ENCODE results near the gene DUSP8. TPM values are rescaled to one million over a fixed set of nuclear protein-coding genes. Genes with fewer than 3 reads are reported as not detected.

The DUSP8 gene
- total RNA-seq, 2 donors from 2014 or later = 4.7 to 7.0 TPM

GRCh38 chr11:1523779-1524178 lies 48.3 kb downstream of the DUSP8 start:
- H3K27me3 Mint-ChIP-seq (ENCODE audit: insufficient read depth) = no peaks in the 10 kb centered on the region
- H3K9ac ChIP-seq (ENCODE audit: extremely low read depth, low read length, poor library complexity, severe bottlenecking) = no peak overlapping the region

GRCh38 chr11:1523077-1523476 lies 49.0 kb downstream of the DUSP8 start:
- H3K9me3 Mint-ChIP-seq = no peaks in the 10 kb centered on the region
- H3K27me3 ChIP-seq (ENCODE audit: control insufficient read depth, insufficient read depth, low read length, poor library complexity, severe bottlenecking) = no peaks in the 10 kb centered on the region

More at GRCh38 chr11:1523779-1524178, 48.3 kb downstream of the DUSP8 start:
- Histone ChIP-seq H3K9me3 (ENCODE audit: control insufficient read depth, low read length) (no peaks in the 10 kb centered on the region), H3K4me1 (ENCODE audit: control insufficient read depth, insufficient read depth, low read length) (no peaks in the 10 kb centered on the region), H3K4me3 (ENCODE audit: low read length) (no peak overlapping the region), H3K27me3 (ENCODE audit: control insufficient read depth, insufficient read depth, low read length, poor library complexity, severe bottlenecking) (no peaks in the 10 kb centered on the region), H3K27ac (ENCODE audit: low read depth, low read length) (no peak overlapping the region), H3K36me3 (ENCODE audit: control insufficient read depth, insufficient read depth, low read length) (no peaks in the 10 kb centered on the region)
- no peak for DNase-seq
- no peaks in the 10 kb centered on the region for H3K36me3 Mint-ChIP-seq (ENCODE audit: low read depth)
- H3K9me3 Mint-ChIP-seq = no peaks in the 10 kb centered on the region
- peak overlapping the region; percentile 35 for H3K27ac Mint-ChIP-seq
- H3K4me3 Mint-ChIP-seq = no peak overlapping the region
- no peak for TF ChIP-seq CTCF (conservative IDR thresholded peaks at IDR 0.05)
- no peaks in the 10 kb centered on the region for H3K4me1 Mint-ChIP-seq
- WGBS, 2 experiments (ENCODE audit: insufficient coverage in 1 of 2, insufficient read length in 1 of 2) = 88 to 100% methylated on average over 2 to 4 of the region's 4 CpGs

GRCh38 chr11:1522081-1522424 lies 50.0 kb downstream of the DUSP8 start:
- no peaks in the 10 kb centered on the region for H3K9me3 ChIP-seq (ENCODE audit: control insufficient read depth, low read length)
- no peak overlapping the region for H3K9ac ChIP-seq (ENCODE audit: extremely low read depth, low read length, poor library complexity, severe bottlenecking)
- no peaks in the 10 kb centered on the region for H3K27me3 Mint-ChIP-seq (ENCODE audit: insufficient read depth)
- H3K4me3 Mint-ChIP-seq = no peak overlapping the region
- TF ChIP-seq CTCF (conservative IDR thresholded peaks at IDR 0.05) = no peak
- H3K9me3 Mint-ChIP-seq = no peaks in the 10 kb centered on the region
- H3K4me1 ChIP-seq (ENCODE audit: control insufficient read depth, insufficient read depth, low read length) = no peaks in the 10 kb centered on the region
- WGBS, 2 experiments (ENCODE audit: insufficient coverage in 1 of 2, insufficient read length in 1 of 2) = 93 to 95% methylated on average over 4 to 6 of the region's 8 CpGs
- no peaks in the 10 kb centered on the region for H3K36me3 Mint-ChIP-seq (ENCODE audit: low read depth)
- no peak for DNase-seq
- H3K4me1 Mint-ChIP-seq = no peaks in the 10 kb centered on the region
- no peak overlapping the region for H3K27ac Mint-ChIP-seq
- H3K36me3 ChIP-seq (ENCODE audit: control insufficient read depth, insufficient read depth, low read length) = no peaks in the 10 kb centered on the region
- no peak overlapping the region for H3K27ac ChIP-seq (ENCODE audit: low read depth, low read length)
- no peak overlapping the region for H3K4me3 ChIP-seq (ENCODE audit: low read length)
- no peaks in the 10 kb centered on the region for H3K27me3 ChIP-seq (ENCODE audit: control insufficient read depth, insufficient read depth, low read length, poor library complexity, severe bottlenecking)

More at GRCh38 chr11:1523077-1523476, 49.0 kb downstream of the DUSP8 start:
- H3K4me1 Mint-ChIP-seq = no peaks in the 10 kb centered on the region
- Histone ChIP-seq H3K9ac (ENCODE audit: extremely low read depth, low read length, poor library complexity, severe bottlenecking) (no peak overlapping the region), H3K9me3 (ENCODE audit: control insufficient read depth, low read length) (no peaks in the 10 kb centered on the region), H3K27ac (ENCODE audit: low read depth, low read length) (no peak overlapping the region), H3K4me3 (ENCODE audit: low read length) (no peak overlapping the region), H3K36me3 (ENCODE audit: control insufficient read depth, insufficient read depth, low read length) (no peaks in the 10 kb centered on the region), H3K4me1 (ENCODE audit: control insufficient read depth, insufficient read depth, low read length) (no peaks in the 10 kb centered on the region)
- TF ChIP-seq CTCF (conservative IDR thresholded peaks at IDR 0.05) = no peak
- no peaks in the 10 kb centered on the region for H3K36me3 Mint-ChIP-seq (ENCODE audit: low read depth)
- no peaks in the 10 kb centered on the region for H3K27me3 Mint-ChIP-seq (ENCODE audit: insufficient read depth)
- no peak overlapping the region for H3K4me3 Mint-ChIP-seq
- DNase-seq = no peak
- peak overlapping the region; percentile 35 for H3K27ac Mint-ChIP-seq
- WGBS, 2 experiments (ENCODE audit: insufficient coverage in 1 of 2, insufficient read length in 1 of 2) = 94 to 96% methylated on average over 2 to 6 of the region's 6 CpGs
